IPS DF 6.9 (cell line): ENCODE results near the gene PSMC4.

Experiments
- DNase-seq: peaks from one replicate; pipeline ENCODE4 v3.0.0-alpha.2; 2013; ENCODE audit warnings: low read depth, low spot score
- H3K27ac ChIP-seq: one replicate; pipeline ENCODE4 v1.5.1; 2013; ENCODE audit warnings: low read length, control low read depth
- H3K27me3 ChIP-seq: 2 replicates; pipeline ENCODE4 v1.6.1; 2013; ENCODE audit warnings: mild to moderate bottlenecking, low read length; ENCODE audit not compliant: control insufficient read depth, insufficient read depth
- H3K36me3 ChIP-seq: 2 replicates; pipeline ENCODE4 v1.6.1; 2013; ENCODE audit warnings: low read length; ENCODE audit not compliant: control insufficient read depth, insufficient read depth
- H3K4me1 ChIP-seq: 2 replicates; pipeline ENCODE4 v1.6.1; 2013; ENCODE audit warnings: low read length; ENCODE audit not compliant: control insufficient read depth, insufficient read depth
- H3K4me3 ChIP-seq: 2 replicates; pipeline ENCODE4 v1.5.1; 2013; ENCODE audit warnings: mild to moderate bottlenecking, low read length
- H3K9me3 ChIP-seq: 2 replicates; pipeline ENCODE4 v1.6.1; 2013; ENCODE audit warnings: low read length, inconsistent platforms; ENCODE audit not compliant: control insufficient read depth, insufficient read depth
- WGBS: extraction: QIAGEN DNeasy Blood & Tissue Kit; methylation state at CpG from one replicate; pipeline ENCODE4 v1.1.7; 2013; ENCODE audit warnings: mixed read lengths, missing lambda C conversion rate; ENCODE audit not compliant: insufficient read length, insufficient coverage; 5-methylcytosine and 5-hydroxymethylcytosine counted together

Gene PSMC4

GRCh38 chr19:39966617-39967016, 4.3 kb upstream of the PSMC4 start:
- WGBS, result no CpG with 5 or more reads among the region's 6 CpGs
- no peak for DNase-seq
- Histone ChIP-seq H3K4me3 (no peak overlapping the region), H3K36me3 (no peaks in the 10 kb centered on the region), H3K9me3 (no peaks in the 10 kb centered on the region), H3K27me3 (no peaks in the 10 kb centered on the region), H3K27ac (no peak overlapping the region), H3K4me1 (no peaks in the 10 kb centered on the region)

GRCh38 chr19:39967561-39967960, 3.4 kb upstream of the PSMC4 start:
- Histone ChIP-seq H3K4me1 (no peaks in the 10 kb centered on the region), H3K36me3 (no peaks in the 10 kb centered on the region), H3K27ac (no peak overlapping the region), H3K4me3 (no peak overlapping the region), H3K27me3 (no peaks in the 10 kb centered on the region), H3K9me3 (no peaks in the 10 kb centered on the region)
- WGBS, result no CpG with 5 or more reads among the region's 9 CpGs
- no peak for DNase-seq

DNA sequence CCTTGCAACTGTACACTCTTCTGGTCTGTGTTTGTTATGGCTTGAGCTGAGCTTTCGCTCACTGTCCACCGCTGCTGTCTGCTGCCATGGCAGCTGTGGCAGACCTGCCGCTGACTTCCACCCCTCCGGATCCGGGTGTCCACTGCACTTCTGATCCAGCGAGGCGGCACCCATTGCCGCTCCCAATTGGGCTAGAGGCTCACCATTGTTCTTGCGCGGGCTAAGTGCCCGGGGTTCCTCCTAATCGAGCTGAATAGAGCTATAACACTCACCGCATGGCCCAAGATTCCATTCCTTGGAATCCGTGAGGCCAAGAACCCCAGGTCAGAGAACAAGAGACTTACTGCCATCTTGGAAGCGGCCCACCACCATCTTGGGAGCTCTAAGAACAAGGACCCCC, 2.2 kb upstream of the PSMC4 start:
- H3K9me3 ChIP-seq, result no peaks in the 10 kb centered on the region
- H3K27me3 ChIP-seq, result no peaks in the 10 kb centered on the region
- H3K36me3 ChIP-seq, result peaks cover 6% of the 10 kb centered on the region; the same call in 1 of the 2 replicates
- no peak for DNase-seq
- no peaks in the 10 kb centered on the region for H3K4me1 ChIP-seq
- H3K4me3 ChIP-seq, result no peak overlapping the region
- H3K27ac ChIP-seq, result no peak overlapping the region
- whole genome bisulfite sequencing, result no CpG with 5 or more reads among the region's 15 CpGs

- no peak for DNase-seq
- no peaks in the 10 kb centered on the region for H3K27me3 ChIP-seq
- no peak overlapping the region for H3K4me3 ChIP-seq
- H3K4me1 ChIP-seq, result no peaks in the 10 kb centered on the region
- WGBS, result no CpG with 5 or more reads among the region's 6 CpGs
- no peaks in the 10 kb centered on the region for H3K9me3 ChIP-seq
- peaks cover 8% of the 10 kb centered on the region; the same call in 1 of the 2 replicates for H3K36me3 ChIP-seq
- H3K27ac ChIP-seq, result no peak overlapping the region
Measured at GRCh38 chr19:39969266-39969665, 1.7 kb upstream of the PSMC4 start.

GRCh38 chr19:39969681-39970424, 1.1 kb upstream of the PSMC4 start:
- H3K36me3 ChIP-seq, result peaks cover 14% of the 10 kb centered on the region; the same call in 1 of the 2 replicates
- H3K27ac ChIP-seq, result no peak overlapping the region
- no CpG with 5 or more reads among the region's 13 CpGs for WGBS
- no peak for DNase-seq
- H3K4me3 ChIP-seq, result peak overlapping the region; percentile 58; the same call in 1 of the 2 replicates
- no peaks in the 10 kb centered on the region for H3K27me3 ChIP-seq
- no peaks in the 10 kb centered on the region for H3K9me3 ChIP-seq
- H3K4me1 ChIP-seq, result no peaks in the 10 kb centered on the region

- peaks cover 14% of the 10 kb centered on the region; the same call in 1 of the 2 replicates for H3K36me3 ChIP-seq
- no peak overlapping the region for H3K27ac ChIP-seq
- H3K4me3 ChIP-seq, result peak overlapping the region; percentile 58; the same call in 1 of the 2 replicates
- no CpG with 5 or more reads among the region's 11 CpGs for WGBS
- H3K4me1 ChIP-seq, result no peaks in the 10 kb centered on the region
- H3K9me3 ChIP-seq, result no peaks in the 10 kb centered on the region
- H3K27me3 ChIP-seq, result no peaks in the 10 kb centered on the region
- DNase-seq, result no peak
Measured at GRCh38 chr19:39970425-39970674, 615 bp upstream of the PSMC4 start.

DNA sequence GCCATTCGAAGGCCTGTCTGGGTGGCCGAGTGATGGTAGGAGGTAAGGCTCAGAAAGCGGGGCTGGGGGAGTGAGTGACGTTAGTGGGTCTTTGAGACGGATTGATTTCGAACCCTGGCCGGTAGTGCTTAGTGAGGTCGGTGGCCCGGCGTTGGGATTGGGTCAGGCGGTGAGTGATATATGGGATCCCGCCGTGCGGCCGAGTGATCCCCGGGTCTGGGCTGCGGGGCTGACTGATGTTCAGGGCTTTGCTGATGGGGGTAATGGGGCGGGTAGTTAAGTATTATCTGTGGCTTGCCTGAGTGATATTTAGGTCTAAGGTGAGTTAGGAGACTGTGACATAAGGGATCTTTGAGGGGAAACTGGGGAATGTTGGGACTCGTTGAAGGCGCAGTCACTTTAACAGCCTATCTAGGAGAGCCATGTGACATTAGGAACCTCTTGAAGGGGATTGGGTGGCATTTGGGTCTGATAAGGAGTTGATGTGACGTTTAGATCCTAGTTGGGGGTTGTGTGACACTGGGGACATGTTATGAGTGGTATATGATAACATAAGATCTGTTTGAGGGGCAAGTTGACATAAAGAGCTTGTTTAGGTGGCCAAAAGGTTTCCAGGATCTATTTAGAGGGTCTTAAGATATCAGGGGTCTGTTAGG, 543 bp downstream of the PSMC4 start:
- Histone ChIP-seq H3K9me3 (no peaks in the 10 kb centered on the region), H3K27me3 (no peaks in the 10 kb centered on the region), H3K36me3 (peaks cover 14% of the 10 kb centered on the region; the same call in 1 of the 2 replicates), H3K4me1 (no peaks in the 10 kb centered on the region), H3K4me3 (peak overlapping the region; percentile 71), H3K27ac (no peak overlapping the region)
- no peak for DNase-seq
- WGBS, result no CpG with 5 or more reads among the region's 21 CpGs

GRCh38 chr19:39974377-39975155, 3.6 kb downstream of the PSMC4 start:
- WGBS, result no CpG with 5 or more reads among the region's 24 CpGs
- H3K36me3 ChIP-seq, result peaks cover 23% of the 10 kb centered on the region; the same call in 1 of the 2 replicates
- DNase-seq, result no peak
- no peak overlapping the region for H3K4me3 ChIP-seq
- H3K27me3 ChIP-seq, result no peaks in the 10 kb centered on the region
- no peaks in the 10 kb centered on the region for H3K9me3 ChIP-seq
- H3K27ac ChIP-seq, result no peak overlapping the region
- no peaks in the 10 kb centered on the region for H3K4me1 ChIP-seq

GRCh38 chr19:39982883-39983282, 11.9 kb downstream of the PSMC4 start:
- H3K36me3 ChIP-seq, result peaks cover 18% of the 10 kb centered on the region; the same call in 1 of the 2 replicates
- H3K4me1 ChIP-seq, result no peaks in the 10 kb centered on the region

DNA sequence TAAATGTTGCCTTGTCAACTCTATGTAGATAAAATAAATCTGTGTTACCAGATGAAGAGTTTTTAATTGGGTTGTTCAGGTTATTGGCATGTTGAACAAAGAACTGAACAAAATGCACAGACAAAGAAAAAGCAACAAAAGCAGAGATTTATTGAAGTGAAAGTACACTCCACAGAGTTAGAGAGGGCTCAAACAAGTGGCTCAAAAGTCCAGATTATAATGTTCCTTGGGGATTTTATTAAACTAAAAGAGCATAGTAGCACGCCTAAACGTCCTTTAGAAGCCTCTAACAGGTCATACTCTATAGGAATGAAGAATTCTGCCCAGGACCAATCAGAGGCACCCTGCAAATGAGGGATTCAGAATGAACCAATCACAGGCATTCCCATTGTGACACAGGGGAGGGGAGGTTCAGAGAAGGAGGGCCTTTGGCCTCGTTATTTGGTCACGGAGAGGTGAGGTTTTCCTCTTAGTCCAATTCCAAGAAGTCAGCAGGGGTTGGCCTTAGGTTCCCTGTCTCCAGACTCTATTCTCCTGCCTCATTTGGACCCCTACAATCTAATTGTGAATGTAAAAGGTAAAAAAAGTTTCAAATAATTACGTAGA, 12.8 kb downstream of the PSMC4 start:
- no peaks in the 10 kb centered on the region for H3K27me3 ChIP-seq
- H3K36me3 ChIP-seq, result peaks cover 12% of the 10 kb centered on the region; the same call in 1 of the 2 replicates
- H3K4me1 ChIP-seq, result no peaks in the 10 kb centered on the region
- DNase-seq, result no peak
- H3K9me3 ChIP-seq, result no peaks in the 10 kb centered on the region
- H3K4me3 ChIP-seq, result no peak overlapping the region
- WGBS, result no CpG with 5 or more reads among the region's 5 CpGs
- H3K27ac ChIP-seq, result no peak overlapping the region

More at GRCh38 chr19:39982883-39983282, 11.9 kb downstream of the PSMC4 start:
- WGBS, result no CpG with 5 or more reads among the region's 1 CpG
- Histone ChIP-seq H3K27ac (no peak overlapping the region), H3K9me3 (no peaks in the 10 kb centered on the region), H3K4me3 (no peak overlapping the region), H3K27me3 (no peaks in the 10 kb centered on the region)
- DNase-seq, result no peak
